AG10803 (cell line): ENCODE results near the gene CNTNAP2.

Experiments used
- DNase-seq: peaks from one replicate; pipeline ENCODE4 v3.0.0; 2010; ENCODE audit warnings: low read depth
- H3K4me3 ChIP-seq: 2 replicates; pipeline ENCODE4 v1.5.1; 2011; ENCODE audit warnings: mild to moderate bottlenecking, low read length, control low read depth
- CTCF ChIP-seq: conservative IDR thresholded peaks from 2 replicates; pipeline ENCODE4 v1.5.1; 2011; ENCODE audit warnings: mild to moderate bottlenecking, low read length, control low read depth, inconsistent platforms

Gene CNTNAP2

DNA sequence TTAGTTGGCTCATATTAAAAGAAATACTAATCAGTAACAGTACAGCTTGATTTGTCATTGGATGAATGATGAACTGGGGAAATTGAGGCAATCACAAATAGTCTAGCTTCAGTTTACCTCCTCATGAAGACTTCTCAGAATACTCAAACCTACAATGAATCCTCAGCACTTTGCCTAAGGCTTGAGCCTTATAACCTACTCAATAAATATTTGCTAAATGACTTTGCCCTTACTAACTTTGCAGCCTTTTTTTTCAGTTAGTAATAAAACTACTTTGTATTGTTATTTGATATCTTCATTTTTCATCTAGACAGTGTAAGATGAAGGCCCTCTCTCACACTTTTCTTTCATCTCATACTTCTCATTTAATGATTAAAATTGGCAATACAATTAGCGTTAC is 1311.5 kb downstream of the CNTNAP2 start:
- H3K4me3 ChIP-seq = no peak overlapping the region
- no peak for TF ChIP-seq CTCF
- DNase-seq = no peak

GRCh38 chr7:147429961-147430360 is 1313.4 kb downstream of the CNTNAP2 start:
- TF ChIP-seq CTCF = no peak
- no peak overlapping the region for H3K4me3 ChIP-seq
- DNase-seq = no peak

- H3K4me3 ChIP-seq = no peak overlapping the region
- peak; percentile 58 for TF ChIP-seq CTCF
- peak; percentile 48 for DNase-seq
Measured at GRCh38 chr7:147432079-147432478, 1315.5 kb downstream of the CNTNAP2 start.

- no peak overlapping the region for H3K4me3 ChIP-seq
- TF ChIP-seq CTCF = no peak
- no peak for DNase-seq
Measured at GRCh38 chr7:147432576-147432975, 1316.0 kb downstream of the CNTNAP2 start.

- no peak for DNase-seq
- no peak for TF ChIP-seq CTCF
- no peak overlapping the region for H3K4me3 ChIP-seq
Measured at GRCh38 chr7:147436718-147437117, 1320.1 kb downstream of the CNTNAP2 start.

DNA sequence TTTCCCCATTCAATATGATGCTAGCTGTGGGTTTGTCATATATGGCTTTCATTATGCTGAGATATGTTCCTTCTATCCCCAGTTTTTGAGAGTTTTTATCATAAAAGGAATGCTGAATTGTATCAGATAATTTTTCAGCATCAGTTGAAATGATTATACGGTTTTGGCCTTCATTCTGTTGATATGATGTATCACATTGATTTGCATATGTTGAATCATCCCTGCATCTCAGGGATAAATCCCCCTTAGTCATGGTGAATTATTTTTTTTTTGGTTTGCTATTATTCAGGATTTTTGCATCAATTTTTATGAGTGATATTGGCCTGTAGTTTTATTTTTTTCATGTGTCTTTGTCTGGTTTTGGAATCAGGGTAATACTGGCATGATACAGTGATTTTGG is 1321.6 kb downstream of the CNTNAP2 start:
- H3K4me3 ChIP-seq = no peak overlapping the region
- TF ChIP-seq CTCF = no peak
- DNase-seq = no peak

DNA sequence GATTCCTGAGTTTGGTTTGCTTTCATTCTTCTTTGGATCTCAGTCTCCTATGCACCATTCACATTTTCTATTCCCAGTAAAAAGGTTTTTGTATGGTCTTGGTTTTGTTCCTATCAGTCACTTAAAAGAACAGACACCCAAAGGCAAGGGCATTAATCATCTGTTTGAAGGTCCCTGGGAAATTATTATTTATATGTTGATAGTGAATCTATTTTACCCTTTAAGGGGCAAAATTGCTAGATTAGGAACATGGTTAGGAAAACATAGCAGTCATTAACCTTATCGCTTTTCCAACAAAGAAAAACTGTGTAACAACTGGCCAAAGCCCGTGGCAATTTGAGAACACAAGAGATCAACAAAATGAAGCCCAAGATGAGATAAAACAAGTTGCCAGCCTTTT is 1327.3 kb downstream of the CNTNAP2 start:
- no peak overlapping the region for H3K4me3 ChIP-seq
- DNase-seq = no peak
- no peak for TF ChIP-seq CTCF
